Retinal pigment epithelial cell (primary cell): ENCODE data around the gene ARL14EP.
A peak's percentile ranks its signal among the peaks of the same experiment; 100 is the strongest.

ENCODE experiments used
- DNase-seq: peaks from one replicate; pipeline ENCODE4 v3.0.0-alpha.2; 2010; ENCODE audit warnings: low read depth
- H3K4me3 ChIP-seq: 2 replicates; pipeline ENCODE4 v1.5.1; 2011; ENCODE audit warnings: mild to moderate bottlenecking, low read length, control low read depth, moderate library complexity
- CTCF ChIP-seq: conservative IDR thresholded peaks from 2 replicates; pipeline ENCODE4 v1.5.1; 2011; ENCODE audit warnings: low read depth, low read length, control low read depth, inconsistent platforms

ARL14EP gene

DNA sequence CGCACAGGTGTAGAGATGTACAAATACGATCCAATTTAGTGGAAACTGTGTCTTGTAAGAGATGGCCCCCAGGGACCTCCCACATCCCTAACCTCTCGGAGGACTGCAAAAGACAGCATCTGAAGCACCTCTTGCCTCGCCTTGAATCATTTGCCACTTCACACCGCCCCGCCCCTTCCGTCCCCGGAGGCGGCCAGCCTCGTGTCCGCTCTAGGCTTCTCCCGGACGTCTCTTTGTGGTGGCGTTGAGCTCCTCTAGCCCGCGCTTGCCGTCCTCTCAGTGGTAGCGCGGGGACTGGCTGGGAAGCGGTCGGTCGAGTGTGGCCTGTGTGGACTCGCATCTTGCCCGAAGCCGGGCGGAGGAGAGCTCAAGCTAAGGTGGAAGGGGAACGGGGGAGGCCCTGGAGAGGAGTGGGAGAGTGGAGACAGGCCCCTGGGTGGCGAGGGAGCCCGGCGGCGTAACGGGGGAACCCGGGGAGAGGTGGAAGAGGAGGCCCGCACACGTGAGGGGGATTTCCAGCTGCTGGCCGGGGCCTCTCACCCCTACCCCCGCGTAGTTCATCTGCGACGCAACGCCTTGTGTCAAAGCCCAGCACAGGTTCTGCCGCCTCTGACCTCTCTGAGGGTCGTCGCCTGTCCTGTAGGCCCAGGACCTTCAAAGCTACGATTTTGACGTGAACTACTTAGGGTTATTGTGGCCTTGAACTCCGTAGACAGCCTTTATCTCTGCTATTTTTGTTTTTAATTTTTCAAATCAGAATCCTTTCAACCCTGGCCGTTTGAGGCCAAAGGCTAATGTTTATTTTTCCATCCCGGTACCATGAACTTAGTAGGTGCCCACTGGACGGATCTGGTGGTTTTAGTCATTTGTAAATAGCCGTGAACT is at the start of gene ARL14EP:
Gene ARL14EP (plus strand): TSS at position 279 of the 885 bp plus-strand sequence. CDS start 7,845 bp downstream, outside the sequence.
- peak within 1 kb of the TSS; percentile 85 for H3K4me3 ChIP-seq
- TF ChIP-seq CTCF: no peak
- DNase-seq: peak; percentile 83

DNA sequence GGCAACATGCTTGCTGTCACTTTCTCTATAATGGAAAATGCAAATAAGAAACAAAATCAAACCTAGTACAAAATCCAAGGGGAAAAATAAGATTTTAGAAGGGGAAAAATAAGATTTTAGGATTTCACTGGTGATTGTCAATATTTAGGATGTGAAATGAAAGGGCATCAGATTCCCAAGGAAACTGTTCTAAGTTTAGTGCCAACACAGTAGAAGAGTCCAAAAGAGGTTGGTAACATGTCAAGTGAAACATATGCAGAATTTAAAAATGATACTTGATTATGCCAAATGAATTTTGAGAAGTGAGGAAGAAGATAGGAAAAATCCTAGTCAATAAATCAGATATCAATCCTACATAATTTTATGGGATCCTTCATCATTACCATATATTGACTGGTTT is 45.7 kb upstream of the ARL14EP start:
- no peak for DNase-seq
- TF ChIP-seq CTCF: no peak

GRCh38 chr11:30279796-30280195 is 43.1 kb upstream of the ARL14EP start:
- no peak for DNase-seq
- H3K4me3 ChIP-seq: no peak overlapping the region
- TF ChIP-seq CTCF: no peak

More for the DNA sequence above, 45.7 kb upstream of the ARL14EP start:
- no peak overlapping the region for H3K4me3 ChIP-seq

- no peak for DNase-seq
- no peak for TF ChIP-seq CTCF
- H3K4me3 ChIP-seq: no peak overlapping the region
Measured at GRCh38 chr11:30281476-30282288, 41.2 kb upstream of the ARL14EP start.

DNA sequence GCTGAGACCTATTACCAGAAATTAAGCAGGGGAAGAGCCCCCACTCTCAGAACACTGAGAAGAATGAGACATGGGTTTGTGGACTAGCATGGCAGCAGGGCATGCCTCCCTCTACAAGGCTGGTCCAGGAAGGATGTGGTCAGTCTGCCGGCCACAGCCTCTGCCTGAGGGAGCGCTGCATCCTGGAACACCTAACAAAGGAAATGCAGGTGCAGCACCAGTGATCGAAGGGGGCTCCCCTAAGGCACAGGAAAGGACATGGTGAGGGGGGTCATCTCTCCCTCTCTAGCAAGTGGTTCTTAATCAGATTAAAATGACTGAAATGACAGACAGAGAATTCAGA is 40.6 kb upstream of the ARL14EP start:
- no peak overlapping the region for H3K4me3 ChIP-seq
- no peak for TF ChIP-seq CTCF
- no peak for DNase-seq

- H3K4me3 ChIP-seq: no peak overlapping the region
- no peak for TF ChIP-seq CTCF
- no peak for DNase-seq
Measured at GRCh38 chr11:30284836-30285235, 38.1 kb upstream of the ARL14EP start.
